ENCODE measurements around the gene DCAF7. TPM values are rescaled to one million over a fixed set of nuclear protein-coding genes. Genes with fewer than 3 reads are reported as not detected.

DCAF7 gene
- total RNA-seq, 4 donors from 2014 or later = 29.2 to 42.9 (median 41.9) TPM

GRCh38 chr17:63601439-63602371 is 51.4 kb downstream of the DCAF7 start:
- intact Hi-C loops (cut with DNase I; ENCODE audit: low total_unique reads) (no loop called here), in situ Hi-C loops (cut with MboI; ENCODE audit: low pct_ligation_motif_present in 1 of 4, low pct_unique_long_range_greater_than_20kb in 1 of 4, low sequenced_read_pairs in 3 of 4) (no loop called here)
- H3K9me3 ChIP-seq = no peaks in the 10 kb centered on the region
- DNase-seq = peak; percentile 56
- WGBS, 2 donors (ENCODE audit: low coverage in 1 of 2) = 33 to 35% methylated on average over 8 to 9 of the region's 9 CpGs
- H3K36me3 ChIP-seq = peaks cover 0 to 18% (median 9%) of the 10 kb centered on the region in 4 donors
- peak overlapping the region; percentile 83 to 90 (median 87) for H3K27ac ChIP-seq
- TF ChIP-seq EP300 (IDR thresholded peaks at IDR 0.05; ENCODE audit: low read depth) (no peak), CTCF (IDR thresholded peaks at IDR 0.05) (no peak), POLR2AphosphoS5 (IDR thresholded peaks at IDR 0.05) (no peak), POLR2A (IDR thresholded peaks at IDR 0.05) (no peak)
- H3K4me1 ChIP-seq = peaks cover 14 to 25% (median 15%) of the 10 kb centered on the region in 4 donors
- H3K27me3 ChIP-seq = no peaks in the 10 kb centered on the region
- peak overlapping the region; percentile 70 to 74 (median 72) for H3K4me3 ChIP-seq

GRCh38 chr17:63609816-63610573 is 59.7 kb downstream of the DCAF7 start:
- Histone ChIP-seq H3K4me3 (no peak overlapping the region), H3K9me3 (no peaks in the 10 kb centered on the region), H3K4me1 (no peaks in the 10 kb centered on the region), H3K36me3 (peaks cover 0 to 38% (median 19%) of the 10 kb centered on the region in 4 donors), H3K27ac (no peak overlapping the region), H3K27me3 (no peaks in the 10 kb centered on the region)
- DNase-seq = no peak
- WGBS, 2 donors (ENCODE audit: low coverage in 1 of 2) = 70 to 90% methylated on average over 5 to 6 of the region's 6 CpGs
- in situ Hi-C loops (cut with MboI; ENCODE audit: low pct_ligation_motif_present in 1 of 4, low pct_unique_long_range_greater_than_20kb in 1 of 4, low sequenced_read_pairs in 3 of 4) (loop anchor here (5.0 to 10.0 kb wide), 4 partner anchors 55 to 188 kb away; partner anchors contain the start of gene DCAF7 (in 1 of the 4)), intact Hi-C loops (cut with DNase I; ENCODE audit: low total_unique reads) (loop anchor here (1.0 to 5.0 kb wide), 2 partner anchors 14 to 183 kb away; no protein-coding TSS in a partner anchor)
- TF ChIP-seq CTCF (IDR thresholded peaks at IDR 0.05) = no peak
- TF ChIP-seq EP300 (IDR thresholded peaks at IDR 0.05; ENCODE audit: low read depth) = no peak
- TF ChIP-seq POLR2A (IDR thresholded peaks at IDR 0.05) = no peak
- TF ChIP-seq POLR2AphosphoS5 (IDR thresholded peaks at IDR 0.05) = no peak

GRCh38 chr17:63610854-63611253 is 60.6 kb downstream of the DCAF7 start:
- Histone ChIP-seq H3K27me3 (no peaks in the 10 kb centered on the region), H3K27ac (no peak overlapping the region), H3K9me3 (no peaks in the 10 kb centered on the region), H3K36me3 (peaks cover 0 to 31% (median 15%) of the 10 kb centered on the region in 4 donors), H3K4me3 (no peak overlapping the region), H3K4me1 (no peaks in the 10 kb centered on the region)
- in situ Hi-C loops (cut with MboI; ENCODE audit: low pct_ligation_motif_present in 1 of 4, low pct_unique_long_range_greater_than_20kb in 1 of 4, low sequenced_read_pairs in 3 of 4) = loop anchor here (5.0 to 10.0 kb wide), 4 partner anchors 56 to 189 kb away; partner anchors contain the start of gene DCAF7 (in 1 of the 4)
- 92% methylated on average over 10 of the region's 10 CpGs; no CpG with 5 or more reads in 1 of the 2 donors for WGBS, 2 donors (ENCODE audit: low coverage in 1 of 2)
- no peak for DNase-seq
- intact Hi-C loops (cut with DNase I; ENCODE audit: low total_unique reads) = loop anchor here (1.0 to 5.0 kb wide), 2 partner anchors 15 to 184 kb away; no protein-coding TSS in a partner anchor
- TF ChIP-seq POLR2A (IDR thresholded peaks at IDR 0.05) = no peak
- no peak for TF ChIP-seq POLR2AphosphoS5 (IDR thresholded peaks at IDR 0.05)
- no peak for TF ChIP-seq CTCF (IDR thresholded peaks at IDR 0.05)
- no peak for TF ChIP-seq EP300 (IDR thresholded peaks at IDR 0.05; ENCODE audit: low read depth)

Measured in transverse colon (tissue), 4 donors.